ENCODE data around the gene CALD1. TPM values are rescaled to one million over a fixed set of nuclear protein-coding genes. Genes with fewer than 3 reads are reported as not detected.

The CALD1 gene
- total and polyA plus RNA-seq, 7 donors, result 16.8 to 59.5 (median 25.0) TPM

- H3K27ac ChIP-seq, result no peak overlapping the region
- WGBS, 3 donors, result 82 to 89% (median 82%) methylated on average over 1 of the region's 1 CpG
Observed at GRCh38 chr7:134948736-134949135, 169.3 kb downstream of the CALD1 start.

DNA sequence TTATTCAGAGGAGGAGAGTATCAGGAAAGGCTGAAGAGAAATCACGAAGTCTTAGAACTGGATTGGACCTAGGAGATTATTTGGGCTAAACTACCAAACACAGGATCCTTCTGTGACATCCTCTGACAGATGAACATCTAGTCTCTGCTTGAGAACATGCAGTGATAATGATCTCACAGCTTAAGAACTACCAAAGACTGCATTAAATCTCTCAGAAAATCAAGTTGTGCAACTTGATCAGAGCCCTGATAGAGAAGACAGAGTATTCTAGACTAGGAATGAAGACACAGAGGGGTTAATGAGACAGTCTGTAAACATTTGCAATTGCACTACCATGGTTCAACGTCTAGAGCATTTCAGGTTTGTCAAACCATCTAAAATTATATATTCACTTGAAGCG, 169.7 kb downstream of the CALD1 start:
- 80 to 82% (median 81%) methylated on average over 3 of the region's 3 CpGs for WGBS, 3 donors
- H3K4me1 ChIP-seq, result no peaks in the 10 kb centered on the region
- no peak overlapping the region for H3K27ac ChIP-seq
- H3K4me3 ChIP-seq, result no peak overlapping the region
- intact Hi-C loops (cut with DNase I), result no loop called here
- no peak for TF ChIP-seq CTCF (IDR thresholded peaks at IDR 0.05)
- peaks cover 0 to 26% of the 10 kb centered on the region in 2 donors for H3K36me3 ChIP-seq (ENCODE audit: insufficient read depth in 1 of 2, low read depth in 1 of 2)
- no peaks in the 10 kb centered on the region for H3K9me3 ChIP-seq
- no peaks in the 10 kb centered on the region for H3K27me3 ChIP-seq (ENCODE audit: insufficient read depth in 3 of 3, low read length in 2 of 3)
- DNase-seq, result no peak
- no peak for ATAC-seq

More at GRCh38 chr7:134948736-134949135, 169.3 kb downstream of the CALD1 start:
- TF ChIP-seq CTCF (IDR thresholded peaks at IDR 0.05), result no peak
- no peaks in the 10 kb centered on the region for H3K27me3 ChIP-seq (ENCODE audit: insufficient read depth in 3 of 3, low read length in 2 of 3)
- DNase-seq (no peak), ATAC-seq (no peak)
- no peaks in the 10 kb centered on the region for H3K4me1 ChIP-seq
- H3K9me3 ChIP-seq, result no peaks in the 10 kb centered on the region
- no peak overlapping the region for H3K4me3 ChIP-seq
- H3K36me3 ChIP-seq (ENCODE audit: insufficient read depth in 1 of 2, low read depth in 1 of 2), result peaks cover 0 to 26% of the 10 kb centered on the region in 2 donors
- intact Hi-C loops (cut with DNase I), result no loop called here

GRCh38 chr7:134954197-134955082, 175.0 kb downstream of the CALD1 start:
- Histone ChIP-seq H3K27me3 (ENCODE audit: insufficient read depth in 3 of 3, low read length in 2 of 3) (no peaks in the 10 kb centered on the region), H3K36me3 (ENCODE audit: insufficient read depth in 1 of 2, low read depth in 1 of 2) (peaks cover 0 to 29% of the 10 kb centered on the region in 2 donors), H3K4me1 (no peaks in the 10 kb centered on the region), H3K9me3 (no peaks in the 10 kb centered on the region), H3K27ac (no peak overlapping the region), H3K4me3 (no peak overlapping the region)
- 56 to 62% (median 57%) methylated on average over 9 of the region's 9 CpGs for WGBS, 3 donors
- ATAC-seq, result peak in 2 of 4 donors; percentile 44 to 60
- TF ChIP-seq CTCF (IDR thresholded peaks at IDR 0.05), result peak; percentile 53
- DNase-seq, result no peak
- intact Hi-C loops (cut with DNase I), result loop anchor here (5.0 kb wide), 2 partner anchors 262 to 322 kb away; no protein-coding TSS in a partner anchor

- Histone ChIP-seq H3K4me3 (no peak overlapping the region), H3K4me1 (no peaks in the 10 kb centered on the region), H3K27ac (no peak overlapping the region), H3K27me3 (ENCODE audit: insufficient read depth in 3 of 3, low read length in 2 of 3) (no peaks in the 10 kb centered on the region), H3K9me3 (no peaks in the 10 kb centered on the region), H3K36me3 (ENCODE audit: insufficient read depth in 1 of 2, low read depth in 1 of 2) (peaks cover 0 to 34% of the 10 kb centered on the region in 2 donors)
- TF ChIP-seq CTCF (IDR thresholded peaks at IDR 0.05), result no peak
- WGBS, 3 donors, result 95 to 96% (median 95%) methylated on average over 3 of the region's 3 CpGs
- intact Hi-C loops (cut with DNase I), result loop anchor here in 1 of 2 donors (2.0 kb wide), 1 partner anchor 320 kb away; no protein-coding TSS in a partner anchor
- DNase-seq (no peak), ATAC-seq (no peak)
Observed at GRCh38 chr7:134957005-134957404, 177.6 kb downstream of the CALD1 start.

Data from psoas muscle (tissue), 8 donors.